ENCODE data around the gene CLIP2.

Gene CLIP2

GRCh38 chr7:74263399-74264120 lies 25.6 kb upstream of the CLIP2 start:
- DNase-seq (ENCODE audit: low read depth) = no peak
- H3K4me3 ChIP-seq (ENCODE audit: low read length) = no peak overlapping the region
- TF ChIP-seq CTCF (conservative IDR thresholded peaks at IDR 0.05; ENCODE audit: low read length) = no peak

GRCh38 chr7:74266191-74266963 lies 22.8 kb upstream of the CLIP2 start:
- no peak for DNase-seq (ENCODE audit: low read depth)
- H3K4me3 ChIP-seq (ENCODE audit: low read length) = no peak overlapping the region
- TF ChIP-seq CTCF (conservative IDR thresholded peaks at IDR 0.05; ENCODE audit: low read length) = no peak

- DNase-seq (ENCODE audit: low read depth) = no peak
- no peak for TF ChIP-seq CTCF (conservative IDR thresholded peaks at IDR 0.05; ENCODE audit: low read length)
- H3K4me3 ChIP-seq (ENCODE audit: low read length) = no peak overlapping the region
These were observed 21.2 kb upstream of the CLIP2 start for GRCh38 chr7:74267756-74268565.

- no peak for TF ChIP-seq CTCF (conservative IDR thresholded peaks at IDR 0.05; ENCODE audit: low read length)
- DNase-seq (ENCODE audit: low read depth) = peak; percentile 79
- peak overlapping the region; percentile 54 for H3K4me3 ChIP-seq (ENCODE audit: low read length)
These were observed 19.4 kb upstream of the CLIP2 start for GRCh38 chr7:74269757-74270277.

- DNase-seq (ENCODE audit: low read depth) = no peak
- H3K4me3 ChIP-seq (ENCODE audit: low read length) = no peak overlapping the region
- TF ChIP-seq CTCF (conservative IDR thresholded peaks at IDR 0.05; ENCODE audit: low read length) = no peak
These were observed 17.5 kb upstream of the CLIP2 start for GRCh38 chr7:74271742-74272141.

GRCh38 chr7:74272305-74273038 lies 16.7 kb upstream of the CLIP2 start:
- TF ChIP-seq CTCF (conservative IDR thresholded peaks at IDR 0.05; ENCODE audit: low read length) = no peak
- peak overlapping the region; percentile 30; the same call in 1 of the 2 replicates for H3K4me3 ChIP-seq (ENCODE audit: low read length)
- DNase-seq (ENCODE audit: low read depth) = peak; percentile 98
